ENCODE measurements around the gene NOTCH3. TPM values are rescaled to one million over a fixed set of nuclear protein-coding genes. Genes with fewer than 3 reads are reported as not detected.

NOTCH3 gene
- total RNA-seq, 1 donor from 2014 or later, result 559 TPM

DNA sequence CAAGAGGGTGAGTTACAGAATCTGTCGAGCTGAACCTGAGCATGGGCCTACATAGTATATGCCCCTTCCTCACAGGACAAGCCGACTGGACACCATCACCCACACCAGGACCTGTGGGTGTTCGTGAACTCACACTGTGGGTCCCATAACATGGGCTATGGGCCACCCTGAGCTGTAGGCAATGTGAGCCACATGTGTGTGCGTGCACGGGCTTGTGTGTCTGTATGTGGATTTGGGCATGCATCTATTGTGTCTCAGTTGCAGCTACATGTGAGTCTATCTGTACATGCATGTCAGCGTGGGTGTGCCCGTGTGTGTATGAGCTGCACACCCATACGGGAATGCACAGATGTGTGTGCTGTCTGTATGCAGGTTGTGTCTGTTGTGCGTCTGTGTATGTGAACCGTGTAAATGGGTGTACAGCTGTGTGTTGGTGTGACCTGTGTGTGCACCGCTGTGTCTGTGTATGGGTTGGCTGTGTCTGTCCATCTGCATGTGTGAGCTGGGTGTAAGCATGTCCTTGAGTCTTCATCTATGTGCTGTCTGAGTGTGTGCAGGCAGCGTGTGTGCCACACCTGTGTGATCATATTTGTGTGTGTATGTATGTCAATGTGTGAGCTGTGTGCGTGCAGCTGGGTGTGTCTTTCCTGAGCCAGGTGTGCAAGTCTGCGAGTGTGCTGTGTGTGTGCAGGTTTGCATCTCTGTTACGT is 1.7 kb downstream of the NOTCH3 start:
- Mint-ChIP-seq H3K27me3 (ENCODE audit: low read depth) (no peaks in the 10 kb centered on the region), H3K36me3 (ENCODE audit: low read depth) (peaks cover 13% of the 10 kb centered on the region), H3K9me3 (ENCODE audit: low read depth) (no peaks in the 10 kb centered on the region), H3K27ac (ENCODE audit: unreplicated experiment) (peak overlapping the region; percentile 56), H3K4me3 (ENCODE audit: unreplicated experiment) (peak overlapping the region; percentile 82), H3K4me1 (ENCODE audit: low read depth) (peaks cover 44% of the 10 kb centered on the region)
- DNase-seq (ENCODE audit: low spot score), result no peak
- TF ChIP-seq, protein P1, sequence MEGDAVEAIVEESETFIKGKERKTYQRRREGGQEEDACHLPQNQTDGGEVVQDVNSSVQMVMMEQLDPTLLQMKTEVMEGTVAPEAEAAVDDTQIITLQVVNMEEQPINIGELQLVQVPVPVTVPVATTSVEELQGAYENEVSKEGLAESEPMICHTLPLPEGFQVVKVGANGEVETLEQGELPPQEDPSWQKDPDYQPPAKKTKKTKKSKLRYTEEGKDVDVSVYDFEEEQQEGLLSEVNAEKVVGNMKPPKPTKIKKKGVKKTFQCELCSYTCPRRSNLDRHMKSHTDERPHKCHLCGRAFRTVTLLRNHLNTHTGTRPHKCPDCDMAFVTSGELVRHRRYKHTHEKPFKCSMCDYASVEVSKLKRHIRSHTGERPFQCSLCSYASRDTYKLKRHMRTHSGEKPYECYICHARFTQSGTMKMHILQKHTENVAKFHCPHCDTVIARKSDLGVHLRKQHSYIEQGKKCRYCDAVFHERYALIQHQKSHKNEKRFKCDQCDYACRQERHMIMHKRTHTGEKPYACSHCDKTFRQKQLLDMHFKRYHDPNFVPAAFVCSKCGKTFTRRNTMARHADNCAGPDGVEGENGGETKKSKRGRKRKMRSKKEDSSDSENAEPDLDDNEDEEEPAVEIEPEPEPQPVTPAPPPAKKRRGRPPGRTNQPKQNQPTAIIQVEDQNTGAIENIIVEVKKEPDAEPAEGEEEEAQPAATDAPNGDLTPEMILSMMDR (IDR thresholded peaks at IDR 0.05), result no peak

DNA sequence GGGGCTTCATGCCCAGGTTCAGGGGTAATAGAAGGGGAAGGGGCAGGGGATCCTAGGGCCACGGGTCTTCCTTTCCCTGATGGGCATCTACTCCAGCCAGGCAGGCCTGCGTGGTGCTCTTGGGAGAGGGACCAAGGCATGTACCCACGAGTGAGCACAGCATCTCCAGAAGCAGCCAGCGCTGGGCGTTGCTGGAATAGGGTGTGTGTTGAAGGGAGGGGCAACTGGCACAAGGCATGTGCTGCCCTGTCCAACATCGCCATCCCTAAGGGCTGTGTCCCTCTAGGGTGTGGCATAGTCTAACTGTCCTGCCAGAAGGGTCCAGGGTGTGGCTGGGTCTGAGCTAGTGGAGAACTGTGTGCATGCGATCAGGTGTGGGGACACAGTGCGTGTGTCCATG is 2.9 kb downstream of the NOTCH3 start:
- H3K9me3 Mint-ChIP-seq (ENCODE audit: low read depth), result no peaks in the 10 kb centered on the region
- H3K4me1 Mint-ChIP-seq (ENCODE audit: low read depth), result peaks cover 47% of the 10 kb centered on the region
- no peaks in the 10 kb centered on the region for H3K27me3 Mint-ChIP-seq (ENCODE audit: low read depth)
- DNase-seq (ENCODE audit: low spot score), result no peak
- TF ChIP-seq, protein P1 (IDR thresholded peaks at IDR 0.05), result no peak
- H3K36me3 Mint-ChIP-seq (ENCODE audit: low read depth), result peaks cover 15% of the 10 kb centered on the region
- peak overlapping the region; percentile 74 for H3K27ac Mint-ChIP-seq (ENCODE audit: unreplicated experiment)
- peak overlapping the region; percentile 82 for H3K4me3 Mint-ChIP-seq (ENCODE audit: unreplicated experiment)

DNA sequence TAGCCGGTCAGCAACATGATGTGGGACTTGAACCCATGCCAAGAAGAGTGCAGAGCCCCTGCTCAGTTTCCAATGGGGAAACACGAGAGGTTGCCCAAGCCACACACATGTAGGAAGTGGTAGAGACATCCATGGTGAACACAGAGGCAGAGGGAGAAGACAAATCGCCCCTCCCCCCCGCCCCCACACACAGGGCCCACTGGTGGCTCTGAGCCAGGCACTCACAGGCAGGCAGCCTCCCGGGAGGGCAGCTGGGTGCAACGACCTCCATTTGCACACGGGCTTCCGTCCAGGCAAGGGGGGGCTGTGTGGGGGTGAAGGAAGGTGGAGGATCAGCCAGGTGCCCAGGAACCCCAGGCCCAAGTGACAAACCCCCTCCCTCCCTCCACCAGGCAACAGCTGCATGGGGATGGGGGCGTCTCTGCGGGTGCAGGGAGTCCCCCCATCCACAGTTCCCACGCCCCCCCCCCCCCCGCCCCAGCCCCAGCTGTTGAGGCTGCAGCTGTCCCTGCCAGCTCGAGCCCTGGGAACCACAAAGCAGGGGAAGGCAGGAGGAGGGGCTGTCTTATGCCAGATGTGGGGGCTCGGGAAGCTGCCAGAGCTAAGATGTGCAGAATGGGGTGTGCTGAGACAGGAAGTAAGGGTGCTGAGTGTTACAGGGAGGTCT is 3.4 kb downstream of the NOTCH3 start:
- Mint-ChIP-seq H3K4me3 (ENCODE audit: unreplicated experiment) (peak overlapping the region; percentile 82), H3K36me3 (ENCODE audit: low read depth) (peaks cover 20% of the 10 kb centered on the region), H3K27ac (ENCODE audit: unreplicated experiment) (peak overlapping the region; percentile 79), H3K9me3 (ENCODE audit: low read depth) (no peaks in the 10 kb centered on the region), H3K4me1 (ENCODE audit: low read depth) (peaks cover 47% of the 10 kb centered on the region), H3K27me3 (ENCODE audit: low read depth) (no peaks in the 10 kb centered on the region)
- no peak for DNase-seq (ENCODE audit: low spot score)
- TF ChIP-seq, protein P1 (IDR thresholded peaks at IDR 0.05), result no peak

DNA sequence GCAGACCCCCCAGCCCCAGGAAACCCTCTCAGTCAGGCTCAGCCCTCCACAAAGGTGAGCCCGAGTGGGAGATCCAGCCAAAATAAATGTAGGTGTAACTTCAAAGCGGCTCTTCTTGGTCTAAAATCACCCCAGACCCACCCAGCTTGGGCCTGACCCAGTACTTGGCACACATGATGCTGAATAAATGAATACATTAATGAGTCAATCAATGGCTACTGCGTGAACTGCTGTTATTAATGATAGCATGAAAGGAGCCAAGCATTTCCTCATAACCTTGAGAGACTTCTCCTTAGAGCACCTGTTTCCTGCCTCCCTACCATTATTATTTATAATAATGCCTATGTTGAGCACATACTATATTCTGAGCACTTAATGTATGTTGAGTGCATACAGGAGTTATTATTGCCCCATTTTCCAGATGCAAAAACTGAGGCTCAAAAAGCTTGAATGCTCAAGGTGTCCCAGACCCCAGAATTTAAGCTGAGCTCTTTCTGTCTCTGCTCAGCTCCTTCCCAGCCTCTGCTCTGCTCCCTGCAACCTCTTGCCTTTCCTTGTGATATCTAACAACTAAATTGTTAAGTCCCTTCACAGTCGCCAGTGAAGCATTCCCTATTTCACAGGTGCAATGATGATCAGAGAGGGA is 4.3 kb downstream of the NOTCH3 start:
- peak overlapping the region; percentile 79 for H3K27ac Mint-ChIP-seq (ENCODE audit: unreplicated experiment)
- H3K4me1 Mint-ChIP-seq (ENCODE audit: low read depth), result peaks cover 47% of the 10 kb centered on the region

More for the DNA sequence above, 4.3 kb downstream of the NOTCH3 start:
- TF ChIP-seq, protein P1 (IDR thresholded peaks at IDR 0.05), result no peak
- Mint-ChIP-seq H3K27me3 (ENCODE audit: low read depth) (no peaks in the 10 kb centered on the region), H3K9me3 (ENCODE audit: low read depth) (no peaks in the 10 kb centered on the region), H3K36me3 (ENCODE audit: low read depth) (peaks cover 27% of the 10 kb centered on the region), H3K4me3 (ENCODE audit: unreplicated experiment) (peak overlapping the region; percentile 61)
- DNase-seq (ENCODE audit: low spot score), result no peak

Data from chondrocyte (in vitro differentiated cells).